Esophagus squamous epithelium (tissue), 5 donors: ENCODE measurements around the gene WFIKKN1. TPM values are rescaled to one million over a fixed set of nuclear protein-coding genes. Genes with fewer than 3 reads are reported as not detected.

ENCODE experiments used
- DNase-seq: peaks from one replicate; lab custom pipeline; 2025; lab: John Stamatoyannopoulos, UW
- H3K27ac ChIP-seq, 4 donors: fragments of 200-600 bp; sonication (generic); one replicate each; pipeline ENCODE4 v1.5.1; 2016 to 2019; ENCODE audit warnings: mild to moderate bottlenecking in 1 of 4
- H3K27me3 ChIP-seq, 4 donors: fragments of 200-600 bp; sonication (generic); 1 replicate in 3 of 4; 2 replicates in 1 of 4; pipeline versions ENCODE4 v1.5.1 to v1.6.0; 2017 to 2021; ENCODE audit warnings: antibody characterized with exemption in 1 of 4
- H3K36me3 ChIP-seq, 3 donors: fragments of 200-600 bp; sonication (generic); one replicate each; pipeline ENCODE4 v1.5.1; 2016 to 2019
- H3K4me1 ChIP-seq, 3 donors: fragments of 200-600 bp; sonication (generic); one replicate each; pipeline ENCODE4 v1.5.1; 2017 to 2019
- H3K4me3 ChIP-seq, 4 donors: fragments of 200-600 bp; sonication (generic); 1 replicate in 3 of 4; 2 replicates in 1 of 4; pipeline ENCODE4 v1.5.1; 2016 to 2019; ENCODE audit warnings: mild to moderate bottlenecking in 2 of 4, moderate library complexity in 1 of 4
- H3K9me3 ChIP-seq, 3 donors: fragments of 200-600 bp; sonication (generic); one replicate each; pipeline ENCODE4 v1.5.1; 2016 to 2019
- POLR2A ChIP-seq, 4 donors: fragments of 450-650 bp; IDR thresholded peaks; one replicate each; pipeline ENCODE4 v1.6.1; 2017; ENCODE audit warnings: antibody characterized with exemption in 4 of 4, mild to moderate bottlenecking in 4 of 4, moderate library complexity in 3 of 4
- WGBS, 2 donors: methylation state at CpG; one replicate each; pipeline ENCODE4 v1.1.5; 2018; 5-methylcytosine and 5-hydroxymethylcytosine counted together
- intact Hi-C: fragments of 100-400 bp; cut with DNase I; formaldehyde crosslinking; loops from one replicate; pipeline ENCODE4 v1.15.0; 2022
- total RNA-seq, 4 donors: library from RNA; depleted of rRNA; stranded (reverse); fragments of >200 nt; gene quantifications; one replicate each; pipeline ENCODE4 v1.1.0, GENCODE V29; 2016
- TF ChIP-seq, protein P1 (sequence below), 6 experiments: fragments of 450-650 bp in 4 of 6; fragments of 200-600 bp in 2 of 6; sonication (generic) in 2 of 6; IDR thresholded peaks; one replicate each; pipeline ENCODE4 v1.5.1; 2016 to 2019; ENCODE audit warnings: antibody characterized with exemption in 6 of 6, mild to moderate bottlenecking in 4 of 6, moderate library complexity in 4 of 6
- donor health status: DM: yes; HTN: yes; CAD: no.

The WFIKKN1 gene
- total RNA-seq, 4 donors from 2014 or later, result under 0.01 to 1.8 (median 0.29) TPM

GRCh38 chr16:673399-673991, 42.7 kb downstream of the WFIKKN1 start:
- H3K4me1 ChIP-seq, result peaks cover 32 to 70% (median 40%) of the 10 kb centered on the region in 3 donors
- intact Hi-C loops, result no loop called here
- 90% methylated on average over 4 of the region's 18 CpGs; no CpG with 5 or more reads in 1 of the 2 donors for WGBS, 2 donors

DNA sequence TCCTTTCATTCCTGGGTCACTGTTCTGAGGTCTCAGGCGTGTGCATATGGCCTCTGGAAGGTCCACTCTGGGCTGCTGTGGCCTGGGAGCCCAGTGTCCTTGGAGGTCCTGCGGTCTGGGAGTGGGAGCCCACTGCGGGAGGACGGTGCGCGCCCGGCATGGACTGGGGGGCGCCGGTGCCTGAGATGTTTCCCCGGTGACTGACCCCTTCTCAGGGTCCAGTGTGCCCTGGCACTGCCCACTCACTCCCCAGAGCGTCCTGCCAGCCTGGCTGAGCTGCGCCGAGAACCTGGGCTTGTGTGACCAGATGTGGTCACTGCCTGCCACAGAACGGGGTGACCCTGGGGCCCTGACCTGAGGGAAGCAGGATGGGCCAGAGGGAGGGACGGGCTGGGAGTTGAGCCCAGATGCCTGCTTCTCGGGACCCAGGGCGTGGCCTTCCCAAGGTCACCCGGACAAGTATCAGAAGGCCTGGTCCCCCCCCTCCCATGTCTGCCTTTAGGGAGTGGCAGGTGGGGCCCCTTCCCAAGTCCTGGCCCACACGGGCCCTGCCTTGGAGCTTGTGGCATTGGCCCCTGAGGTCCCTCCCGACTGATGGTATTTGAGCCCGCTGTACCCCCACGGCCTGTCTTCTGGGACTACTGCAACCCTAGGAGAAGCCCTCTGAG, 43.6 kb downstream of the WFIKKN1 start:
- intact Hi-C loops, result no loop called here
- WGBS, 2 donors, result 87 to 100% methylated on average over 1 to 3 of the region's 22 CpGs
- DNase-seq, result no peak

More at GRCh38 chr16:673399-673991, 42.7 kb downstream of the WFIKKN1 start:
- DNase-seq, result no peak
- Histone ChIP-seq H3K4me3 (no peak overlapping the region), H3K9me3 (no peaks in the 10 kb centered on the region), H3K27me3 (peaks cover 0 to 33% (median 0%) of the 10 kb centered on the region in 4 donors), H3K27ac (no peak overlapping the region), H3K36me3 (peaks cover 35 to 56% (median 36%) of the 10 kb centered on the region in 3 donors)
- no peak for TF ChIP-seq POLR2A (IDR thresholded peaks at IDR 0.05)
- TF ChIP-seq, protein P1, sequence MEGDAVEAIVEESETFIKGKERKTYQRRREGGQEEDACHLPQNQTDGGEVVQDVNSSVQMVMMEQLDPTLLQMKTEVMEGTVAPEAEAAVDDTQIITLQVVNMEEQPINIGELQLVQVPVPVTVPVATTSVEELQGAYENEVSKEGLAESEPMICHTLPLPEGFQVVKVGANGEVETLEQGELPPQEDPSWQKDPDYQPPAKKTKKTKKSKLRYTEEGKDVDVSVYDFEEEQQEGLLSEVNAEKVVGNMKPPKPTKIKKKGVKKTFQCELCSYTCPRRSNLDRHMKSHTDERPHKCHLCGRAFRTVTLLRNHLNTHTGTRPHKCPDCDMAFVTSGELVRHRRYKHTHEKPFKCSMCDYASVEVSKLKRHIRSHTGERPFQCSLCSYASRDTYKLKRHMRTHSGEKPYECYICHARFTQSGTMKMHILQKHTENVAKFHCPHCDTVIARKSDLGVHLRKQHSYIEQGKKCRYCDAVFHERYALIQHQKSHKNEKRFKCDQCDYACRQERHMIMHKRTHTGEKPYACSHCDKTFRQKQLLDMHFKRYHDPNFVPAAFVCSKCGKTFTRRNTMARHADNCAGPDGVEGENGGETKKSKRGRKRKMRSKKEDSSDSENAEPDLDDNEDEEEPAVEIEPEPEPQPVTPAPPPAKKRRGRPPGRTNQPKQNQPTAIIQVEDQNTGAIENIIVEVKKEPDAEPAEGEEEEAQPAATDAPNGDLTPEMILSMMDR (IDR thresholded peaks at IDR 0.05), result no peak

GRCh38 chr16:674968-675883, 44.4 kb downstream of the WFIKKN1 start, which contains the start of gene RHBDL1:
Gene RHBDL1 (plus strand): TSS chr16:675671. CDS start chr16:675791, 120 bp downstream.
- Histone ChIP-seq H3K36me3 (peaks cover 29 to 44% (median 32%) of the 10 kb centered on the region in 3 donors), H3K27me3 (peaks cover 0 to 33% (median 0%) of the 10 kb centered on the region in 4 donors), H3K27ac (peak within 1 kb of the TSS in 3 of 4 donors; percentile 20 to 42 (median 34)), H3K9me3 (no peaks in the 10 kb centered on the region), H3K4me1 (peaks cover 28 to 66% (median 40%) of the 10 kb centered on the region in 3 donors), H3K4me3 (peak within 1 kb of the TSS in 3 of 4 donors; percentile 19 to 63 (median 40))
- DNase-seq, result no peak
- TF ChIP-seq, protein P1 (IDR thresholded peaks at IDR 0.05), result no peak
- no peak for TF ChIP-seq POLR2A (IDR thresholded peaks at IDR 0.05)
- WGBS, 2 donors, result 13 to 20% methylated on average over 3 to 5 of the region's 73 CpGs
- intact Hi-C loops, result no loop called here

More for the DNA sequence above, 43.6 kb downstream of the WFIKKN1 start:
- peaks cover 35 to 52% (median 36%) of the 10 kb centered on the region in 3 donors for H3K36me3 ChIP-seq
- no peak overlapping the region for H3K4me3 ChIP-seq
- H3K9me3 ChIP-seq, result no peaks in the 10 kb centered on the region
- peaks cover 0 to 33% (median 0%) of the 10 kb centered on the region in 4 donors for H3K27me3 ChIP-seq
- no peak overlapping the region for H3K27ac ChIP-seq
- H3K4me1 ChIP-seq, result peaks cover 26 to 70% (median 39%) of the 10 kb centered on the region in 3 donors
- TF ChIP-seq, protein P1 (IDR thresholded peaks at IDR 0.05), result no peak
- TF ChIP-seq POLR2A (IDR thresholded peaks at IDR 0.05), result no peak

DNA sequence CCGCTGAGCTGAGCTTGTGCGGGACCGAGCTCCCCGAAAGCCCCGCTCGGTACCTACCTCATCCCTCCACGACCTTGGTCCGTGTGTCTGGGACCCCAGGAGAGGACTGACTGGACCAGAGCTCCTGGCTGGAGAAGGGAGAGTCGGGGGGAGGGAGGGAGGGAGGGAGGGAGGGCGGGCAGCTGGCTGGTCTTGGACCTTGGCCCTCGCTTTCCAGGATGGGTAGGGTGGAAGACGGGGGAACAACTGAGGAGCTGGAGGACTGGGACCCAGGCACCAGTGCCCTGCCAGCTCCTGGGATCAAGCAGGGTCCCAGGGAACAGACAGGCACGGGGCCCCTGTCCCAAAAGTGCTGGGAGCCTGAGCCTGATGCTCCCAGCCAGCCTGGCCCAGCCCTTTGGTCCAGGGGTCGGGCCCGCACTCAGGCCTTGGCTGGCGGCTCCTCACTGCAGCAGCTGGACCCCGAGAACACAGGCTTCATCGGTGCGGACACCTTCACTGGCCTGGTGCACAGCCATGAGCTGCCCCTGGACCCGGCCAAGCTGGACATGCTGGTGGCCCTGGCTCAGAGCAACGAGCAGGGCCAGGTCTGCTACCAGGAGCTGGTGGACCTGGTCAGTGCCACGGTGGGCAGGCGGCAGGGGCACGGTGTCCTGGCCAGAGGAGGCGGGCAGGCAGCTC, 45.2 kb downstream of the WFIKKN1 start:
- peaks cover 34 to 71% (median 42%) of the 10 kb centered on the region in 3 donors for H3K4me1 ChIP-seq
- peaks cover 21 to 36% (median 24%) of the 10 kb centered on the region in 3 donors for H3K36me3 ChIP-seq
- no peaks in the 10 kb centered on the region for H3K9me3 ChIP-seq
- H3K27me3 ChIP-seq, result peaks cover 0 to 33% (median 0%) of the 10 kb centered on the region in 4 donors
- 30 to 47% methylated on average over 2 to 3 of the region's 25 CpGs for WGBS, 2 donors
- intact Hi-C loops, result no loop called here
- H3K4me3 ChIP-seq, result peak overlapping the region in 3 of 4 donors; percentile 19 to 63 (median 40)
- TF ChIP-seq, protein P1 (IDR thresholded peaks at IDR 0.05), result no peak
- no peak for TF ChIP-seq POLR2A (IDR thresholded peaks at IDR 0.05)
- no peak for DNase-seq
- H3K27ac ChIP-seq, result peak overlapping the region in 3 of 4 donors; percentile 20 to 42 (median 34)
